ENCODE results near the gene NAGK.
"Not testable (repeated sequence)": the region's sequence is repeated elsewhere in the genome, so short reads cannot be mapped to it uniquely, and the experiment has no call there.

The NAGK gene

GRCh38 chr2:71068218-71069035 lies at the start of gene NAGK:
Gene NAGK, plus strand, starts transcription at chr2:71068648. Its CDS starts 36 bp downstream, at chr2:71068684.
- peak; percentile 98 for DNase-seq

DNA sequence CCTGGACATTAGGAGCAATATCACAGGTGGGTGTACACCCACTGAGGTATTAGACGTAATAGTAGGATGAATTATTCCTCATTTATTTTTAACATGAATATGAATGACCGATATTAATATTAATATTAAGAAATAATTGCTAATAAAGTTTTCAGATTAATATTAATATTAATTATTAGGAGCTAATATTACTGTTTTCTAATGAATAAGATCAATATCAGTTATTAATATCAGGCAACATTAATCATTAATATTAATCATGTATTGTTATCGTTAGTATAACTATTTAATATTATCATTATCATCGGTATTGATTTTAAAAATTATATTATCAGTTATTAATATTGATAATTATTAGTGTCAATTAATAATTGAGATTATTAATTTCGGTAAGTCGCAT lies 48.5 kb upstream of the NAGK start:
- not testable (repeated sequence) for DNase-seq

- not testable (repeated sequence) for DNase-seq
Observed at GRCh38 chr2:71021394-71021793, 47.1 kb upstream of the NAGK start.

- not testable (repeated sequence) for DNase-seq
Observed at GRCh38 chr2:71023553-71024243, 44.8 kb upstream of the NAGK start.

DNA sequence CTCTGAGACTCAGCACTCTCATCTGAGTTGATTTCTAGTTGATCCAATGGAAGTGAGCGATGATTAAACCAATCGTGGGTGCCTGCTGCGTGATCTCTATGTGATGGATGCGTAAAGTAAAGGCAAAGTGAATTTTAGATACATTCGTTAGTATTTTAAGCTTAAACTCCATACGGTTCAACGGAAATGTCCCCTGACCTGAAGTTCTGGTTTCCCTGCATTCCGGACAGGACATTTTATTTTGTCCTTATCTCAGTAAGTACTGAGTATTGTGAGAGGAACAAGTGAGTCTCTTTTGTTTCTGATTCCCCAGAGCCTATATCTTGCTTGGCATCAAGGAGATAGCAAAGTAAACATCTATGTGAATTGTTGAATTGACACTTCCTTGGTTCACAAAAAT lies 32.2 kb upstream of the NAGK start:
- DNase-seq = not testable (repeated sequence)

DNA sequence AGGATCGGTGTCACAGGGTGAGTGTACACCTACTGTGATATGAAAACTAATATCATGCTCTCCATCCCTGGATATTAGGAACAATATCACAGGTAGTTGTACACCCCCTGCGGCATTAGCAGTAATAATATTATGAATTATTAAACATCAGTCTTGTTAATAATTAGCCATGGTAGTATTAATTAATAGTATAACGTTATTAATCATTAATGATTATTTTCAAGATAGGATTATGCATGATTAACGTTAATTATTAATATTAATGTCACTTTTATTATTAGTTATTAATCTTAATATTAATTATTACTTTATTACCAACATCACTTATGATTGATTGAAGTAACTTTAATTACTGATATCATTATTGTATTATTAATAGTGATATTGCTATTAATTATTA lies 26.2 kb upstream of the NAGK start:
- DNase-seq = no peak

DNA sequence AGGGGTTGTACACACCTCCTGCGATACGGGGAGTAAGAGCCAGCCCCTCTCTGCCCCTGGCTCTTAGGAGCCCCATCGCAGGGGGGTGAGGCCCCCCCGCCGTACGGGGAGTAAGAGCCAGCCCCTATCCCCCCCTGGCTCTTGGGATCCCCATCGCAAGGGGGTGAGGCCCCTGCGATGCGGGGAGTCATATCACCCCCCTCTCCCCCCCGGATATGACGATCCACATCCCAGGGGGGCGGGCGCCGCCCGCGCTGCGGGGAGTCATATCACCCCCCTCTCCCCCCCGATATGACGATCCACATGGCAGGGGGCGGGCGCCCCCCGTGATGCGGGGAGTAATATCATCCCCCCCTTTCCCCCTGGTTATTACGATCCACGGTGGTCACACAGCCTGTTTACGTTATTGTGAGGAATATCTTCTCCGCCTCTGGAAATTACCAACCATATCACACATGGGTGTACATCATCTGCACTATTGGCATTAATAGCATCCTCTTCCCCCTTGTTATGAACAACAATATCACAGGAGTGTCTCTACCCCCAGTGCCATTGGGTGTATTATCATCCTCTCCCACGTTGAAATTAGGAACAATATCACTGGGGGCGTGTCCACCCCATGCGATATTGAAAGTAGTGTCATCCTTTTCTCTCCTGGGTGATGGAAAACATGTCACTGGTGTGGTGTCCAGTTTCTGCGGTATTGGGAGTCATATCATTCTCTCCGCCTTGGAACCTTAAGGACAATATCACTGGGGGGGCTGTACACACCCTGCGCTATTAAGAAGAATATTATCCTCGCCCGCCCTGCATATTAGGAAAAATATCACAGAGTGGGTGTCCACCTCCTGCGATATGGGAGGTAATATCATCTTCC lies 24.7 kb upstream of the NAGK start:
- DNase-seq = no peak

DNA sequence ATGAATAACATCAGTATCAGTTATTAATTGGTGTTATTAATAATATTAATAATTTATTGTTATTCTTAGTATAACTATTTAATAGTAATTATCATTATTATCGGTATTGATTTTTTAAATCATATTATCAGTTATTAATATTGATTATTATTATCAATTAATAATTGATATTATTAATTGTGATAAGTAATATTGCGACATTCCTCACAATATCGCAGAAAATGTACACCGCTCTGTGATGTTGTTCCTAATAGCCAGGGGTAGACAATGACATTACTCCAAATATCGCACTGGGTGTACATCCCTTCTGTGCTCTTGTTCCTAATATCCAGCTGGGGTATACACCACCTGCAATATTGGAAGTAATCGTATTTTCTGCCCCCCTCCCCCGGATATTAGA lies 23.3 kb upstream of the NAGK start:
- DNase-seq = no peak

- no peak for DNase-seq
Observed at GRCh38 chr2:71045865-71046548, 22.4 kb upstream of the NAGK start.

DNA sequence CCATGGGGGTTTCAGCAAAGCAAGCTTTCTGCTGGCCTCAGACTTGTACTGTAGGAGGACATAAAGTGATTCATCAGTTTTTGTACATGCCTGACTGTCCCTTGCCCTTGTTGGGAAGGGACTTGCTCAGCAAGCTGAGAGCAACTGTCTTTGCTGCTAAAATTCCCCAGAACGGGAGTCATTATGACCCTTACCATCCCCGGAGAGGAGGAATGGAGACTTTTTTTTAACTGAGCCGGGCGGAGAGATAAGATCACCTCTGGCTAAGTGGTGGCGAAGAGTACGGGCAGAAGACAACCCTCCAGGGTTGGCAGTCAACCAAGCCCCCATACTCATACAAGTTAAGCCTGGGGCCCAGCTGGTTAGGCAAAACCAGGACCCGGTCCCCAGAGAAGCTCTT lies 20.4 kb upstream of the NAGK start:
- DNase-seq = no peak

- not testable (repeated sequence) for DNase-seq
Observed at GRCh38 chr2:71049704-71050360, 18.6 kb upstream of the NAGK start.

DNA sequence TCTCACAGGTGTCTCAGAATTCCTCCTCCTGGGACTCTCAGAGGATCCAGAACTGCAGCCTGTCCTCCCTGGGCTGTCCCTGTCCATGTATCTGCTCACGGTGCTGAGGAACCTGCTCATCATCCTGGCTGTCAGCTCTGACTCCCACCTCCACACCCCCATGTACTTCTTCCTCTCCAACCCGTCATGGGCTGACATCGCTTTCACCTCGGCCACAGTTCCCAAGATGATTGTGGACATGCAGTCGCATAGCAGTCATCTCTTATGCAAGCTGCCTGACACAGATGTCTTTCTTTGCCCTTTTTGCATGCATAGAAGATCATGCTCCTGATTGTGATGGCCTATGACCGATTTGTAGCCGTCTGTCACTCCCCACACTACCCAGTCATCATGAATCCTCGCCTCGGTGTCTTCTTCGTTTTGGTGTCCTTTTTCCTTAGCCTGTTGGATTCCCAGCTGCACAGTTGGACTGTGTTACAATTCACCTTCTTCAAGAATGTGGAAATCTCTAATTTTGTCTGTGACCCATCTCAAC lies 13.2 kb upstream of the NAGK start:
- DNase-seq = not testable (repeated sequence)

- no peak for DNase-seq
Observed at GRCh38 chr2:71060211-71060610, 8.2 kb upstream of the NAGK start.

GRCh38 chr2:71060871-71061270 lies 7.6 kb upstream of the NAGK start:
- DNase-seq = no peak

- no peak for DNase-seq
Observed at GRCh38 chr2:71063216-71063615, 5.2 kb upstream of the NAGK start.

DNA sequence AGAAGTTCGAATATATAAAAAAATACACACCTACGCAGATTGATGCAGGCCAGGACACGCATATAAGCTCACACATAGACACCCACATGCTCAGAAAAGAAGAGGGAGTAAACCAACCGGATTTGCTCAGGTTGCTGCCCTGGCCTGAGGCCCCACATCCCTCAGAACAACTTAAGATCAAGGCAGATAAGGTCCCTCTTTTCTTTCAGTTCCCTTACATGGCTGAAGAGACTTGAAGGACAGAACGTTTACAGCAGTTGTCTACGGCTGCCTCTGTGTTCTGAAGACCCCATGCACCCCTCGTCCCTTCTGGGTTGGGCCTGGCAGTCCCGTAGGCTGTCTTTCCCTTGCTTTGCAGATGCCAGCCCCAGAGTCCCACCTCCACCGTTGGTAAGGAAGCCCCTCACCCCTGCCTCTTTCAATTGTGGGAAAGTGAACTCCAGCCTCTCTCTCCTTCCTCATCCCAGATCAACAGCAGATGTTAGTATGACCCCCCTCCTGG lies 4.3 kb upstream of the NAGK start:
- DNase-seq = no peak

DNA sequence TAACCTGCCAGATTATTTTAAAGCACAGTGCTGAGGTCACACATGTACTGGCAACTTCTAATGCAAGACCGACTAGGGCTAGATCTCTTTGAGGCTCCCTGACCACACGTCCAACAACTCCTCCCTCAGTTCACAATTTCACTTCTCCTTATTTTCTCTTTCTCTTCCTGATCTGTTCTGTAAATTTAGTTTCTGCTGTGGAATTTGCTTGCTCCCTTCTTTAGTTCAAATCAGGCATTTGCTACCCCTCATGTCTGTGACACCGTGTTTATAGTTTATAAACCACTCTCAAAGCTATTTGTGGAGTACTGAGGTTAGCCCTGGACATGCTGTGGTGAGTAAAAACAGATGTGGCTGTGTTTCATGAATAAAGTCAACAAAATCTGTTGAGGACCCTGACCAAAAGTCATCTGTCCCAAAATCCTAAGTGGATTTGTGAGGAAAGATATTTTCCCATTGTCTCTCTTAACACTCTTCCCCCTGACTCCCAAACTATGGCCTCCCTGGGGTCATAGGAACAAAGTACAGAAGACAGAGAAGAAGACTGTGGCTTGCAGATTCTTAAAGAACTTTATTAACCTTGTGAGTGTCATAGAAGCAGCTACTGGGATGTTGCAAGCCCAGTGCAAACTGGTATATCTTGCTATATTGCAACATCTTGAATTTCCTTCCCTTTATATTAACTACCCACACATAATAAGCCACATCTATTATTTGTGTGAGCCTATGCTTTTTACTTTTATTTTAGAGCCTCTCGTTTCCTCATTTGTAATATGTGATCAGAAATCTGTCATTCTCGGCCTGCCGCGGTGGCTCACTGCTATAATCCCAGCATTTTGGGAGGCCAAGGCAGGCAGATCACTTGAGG lies 3.5 kb upstream of the NAGK start:
- no peak for DNase-seq

DNA sequence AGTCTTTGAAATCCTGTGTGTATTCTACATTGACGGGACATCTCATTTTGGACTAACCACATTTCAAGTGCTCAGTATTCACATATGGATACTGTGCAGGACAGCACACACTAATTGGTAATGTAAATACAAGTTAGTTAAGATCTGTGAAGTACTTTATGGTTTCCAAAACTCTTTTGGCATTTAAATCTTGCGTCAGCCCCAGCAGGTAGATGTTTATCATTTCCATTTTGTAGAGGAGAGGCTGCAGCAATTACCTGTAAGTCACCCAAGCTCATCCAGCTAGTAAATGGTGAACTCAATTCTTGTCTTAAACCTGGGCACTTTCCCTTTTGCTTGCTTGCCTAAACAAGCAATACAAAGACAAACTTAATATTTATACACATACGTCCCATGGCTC lies 1.6 kb upstream of the NAGK start:
- DNase-seq = no peak

DNA sequence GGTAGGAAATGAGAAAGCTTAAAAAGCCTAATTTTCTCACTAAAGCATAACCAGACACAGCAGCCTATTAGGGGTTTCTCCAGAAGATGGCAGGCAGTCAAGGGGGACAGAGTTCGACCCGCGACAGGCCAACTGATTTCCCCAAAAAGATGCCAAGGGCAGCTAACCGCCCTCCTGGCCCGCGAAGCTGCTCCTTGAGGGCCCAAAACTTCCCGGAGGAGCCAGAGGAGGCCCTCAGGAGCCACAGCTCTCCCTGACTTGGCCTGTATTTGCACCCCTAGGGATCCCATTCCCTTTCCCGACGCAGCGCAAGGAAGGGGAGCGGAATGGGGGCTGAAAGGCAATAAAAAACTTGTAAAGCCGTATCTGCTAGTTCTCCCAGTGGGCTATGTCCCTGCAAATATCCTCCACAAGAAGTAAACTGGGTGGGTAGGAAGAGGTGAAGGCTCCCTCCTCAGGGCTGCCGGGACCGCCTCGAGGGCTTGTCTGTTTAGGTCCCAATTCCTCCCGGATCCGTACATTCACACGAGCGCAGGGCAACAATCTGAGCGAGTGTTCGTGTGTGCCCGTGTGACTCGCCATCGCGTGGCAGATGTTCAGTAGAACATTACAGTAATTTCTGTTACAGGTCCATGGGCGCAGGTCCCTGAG lies 756 bp upstream of the NAGK start:
- no peak for DNase-seq

- no peak for DNase-seq
Observed at GRCh38 chr2:71069376-71069775, 928 bp downstream of the NAGK start.

All from T1000 (cell line).